HUES6 (cell line): ENCODE data around the gene SPOCK1.

Experiments
- H3K27ac ChIP-seq: 2 replicates; pipeline ENCODE4 v1.7.0; 2013; ENCODE audit warnings: low read depth, mild to moderate bottlenecking, low read length, inconsistent platforms
- H3K27me3 ChIP-seq: 2 replicates; pipeline ENCODE4 v1.6.1; 2013; ENCODE audit warnings: low read length; ENCODE audit not compliant: control insufficient read depth, insufficient read depth
- H3K36me3 ChIP-seq: 2 replicates; pipeline ENCODE4 v1.6.1; 2013; ENCODE audit warnings: low read length; ENCODE audit not compliant: control insufficient read depth, insufficient read depth
- H3K4me1 ChIP-seq: 2 replicates; pipeline ENCODE4 v1.6.1; 2013; ENCODE audit warnings: low read length; ENCODE audit not compliant: control insufficient read depth, insufficient read depth
- H3K4me3 ChIP-seq: 2 replicates; pipeline ENCODE4 v1.5.1; 2013; ENCODE audit warnings: low read depth, low read length
- H3K9ac ChIP-seq: one replicate; pipeline ENCODE4 v1.6.1; 2013; ENCODE audit warnings: mild to moderate bottlenecking, low read length
- H3K9me3 ChIP-seq: 2 replicates; pipeline ENCODE4 v1.6.1; 2013; ENCODE audit warnings: low read depth, low read length; ENCODE audit not compliant: control insufficient read depth, insufficient read depth

SPOCK1 gene

GRCh38 chr5:137344723-137345322, 154.3 kb downstream of the SPOCK1 start:
- Histone ChIP-seq H3K27ac (no peak overlapping the region), H3K4me3 (no peak overlapping the region), H3K9ac (no peak overlapping the region), H3K4me1 (peaks cover 10% of the 10 kb centered on the region; the same call in 1 of the 2 replicates), H3K27me3 (no peaks in the 10 kb centered on the region; the same call in 1 of the 2 replicates), H3K9me3 (no peaks in the 10 kb centered on the region), H3K36me3 (no peaks in the 10 kb centered on the region)

- H3K4me1 ChIP-seq, result peaks cover 10% of the 10 kb centered on the region; the same call in 1 of the 2 replicates
- no peak overlapping the region for H3K27ac ChIP-seq
- no peaks in the 10 kb centered on the region for H3K36me3 ChIP-seq
- no peak overlapping the region for H3K4me3 ChIP-seq
- no peaks in the 10 kb centered on the region for H3K9me3 ChIP-seq
- H3K27me3 ChIP-seq, result no peaks in the 10 kb centered on the region
- no peak overlapping the region for H3K9ac ChIP-seq
Observed at GRCh38 chr5:137344021-137344420, 155.1 kb downstream of the SPOCK1 start.

- H3K9ac ChIP-seq, result no peak overlapping the region
- no peaks in the 10 kb centered on the region for H3K27me3 ChIP-seq
- H3K4me1 ChIP-seq, result peaks cover 10% of the 10 kb centered on the region; the same call in 1 of the 2 replicates
- H3K27ac ChIP-seq, result no peak overlapping the region
- no peak overlapping the region for H3K4me3 ChIP-seq
- H3K9me3 ChIP-seq, result no peaks in the 10 kb centered on the region
- H3K36me3 ChIP-seq, result no peaks in the 10 kb centered on the region
Observed at GRCh38 chr5:137342764-137343163, 156.4 kb downstream of the SPOCK1 start.

DNA sequence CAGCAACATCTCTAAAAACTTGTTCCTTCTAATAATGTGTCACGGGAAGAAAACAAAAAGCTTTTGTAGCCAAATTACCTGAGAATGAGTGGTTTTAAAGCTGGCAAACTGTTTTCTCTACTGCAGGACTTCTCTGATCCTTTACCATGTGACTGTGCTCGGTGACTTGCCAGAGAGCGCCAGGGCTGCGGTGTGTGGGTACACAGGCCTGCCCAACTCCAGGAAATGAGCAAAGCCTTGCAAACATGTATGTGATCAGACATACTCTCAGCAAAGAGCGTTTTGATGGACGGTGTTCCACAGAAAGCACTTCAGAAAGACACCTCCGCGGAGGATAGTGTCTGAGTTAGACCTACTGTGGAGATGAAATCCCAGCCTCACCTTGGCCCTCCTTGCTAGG, 157.3 kb downstream of the SPOCK1 start:
- peaks cover 10% of the 10 kb centered on the region; the same call in 1 of the 2 replicates for H3K4me1 ChIP-seq
- no peak overlapping the region for H3K9ac ChIP-seq
- H3K27ac ChIP-seq, result no peak overlapping the region
- no peaks in the 10 kb centered on the region for H3K9me3 ChIP-seq
- no peaks in the 10 kb centered on the region for H3K36me3 ChIP-seq
- no peak overlapping the region for H3K4me3 ChIP-seq
- H3K27me3 ChIP-seq, result no peaks in the 10 kb centered on the region

GRCh38 chr5:137340881-137341280, 158.2 kb downstream of the SPOCK1 start:
- Histone ChIP-seq H3K4me3 (no peak overlapping the region), H3K27ac (no peak overlapping the region)

GRCh38 chr5:137336565-137337120, 162.5 kb downstream of the SPOCK1 start:
- Histone ChIP-seq H3K4me3 (no peak overlapping the region), H3K9ac (no peak overlapping the region)

More at GRCh38 chr5:137340881-137341280, 158.2 kb downstream of the SPOCK1 start:
- no peaks in the 10 kb centered on the region for H3K36me3 ChIP-seq
- H3K4me1 ChIP-seq, result peaks cover 2% of the 10 kb centered on the region; the same call in 1 of the 2 replicates
- H3K9ac ChIP-seq, result no peak overlapping the region
- H3K27me3 ChIP-seq, result no peaks in the 10 kb centered on the region
- no peaks in the 10 kb centered on the region for H3K9me3 ChIP-seq

DNA sequence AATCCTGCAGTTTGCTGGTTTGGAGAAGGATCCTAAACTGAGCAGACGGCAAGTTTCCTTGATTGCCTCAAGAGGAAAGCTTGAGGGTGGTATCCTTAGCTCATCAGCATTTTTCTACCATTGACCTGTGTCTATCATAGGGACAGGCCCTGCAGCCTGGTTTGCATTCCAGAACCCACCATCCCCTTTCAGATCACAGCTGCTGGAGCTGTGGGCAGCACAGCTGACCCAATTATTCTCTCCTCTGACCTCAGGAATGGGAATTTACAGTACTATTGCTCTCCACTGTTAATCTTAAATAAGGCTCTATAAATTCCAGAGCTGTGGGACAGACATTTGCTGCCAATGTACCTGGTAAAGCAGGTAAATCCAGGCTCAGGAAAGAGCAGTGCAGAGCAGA, 163.0 kb downstream of the SPOCK1 start:
- Histone ChIP-seq H3K9me3 (no peaks in the 10 kb centered on the region), H3K27me3 (no peaks in the 10 kb centered on the region), H3K27ac (no peak overlapping the region), H3K4me1 (no peaks in the 10 kb centered on the region; the same call in 1 of the 2 replicates), H3K4me3 (no peak overlapping the region), H3K9ac (no peak overlapping the region), H3K36me3 (no peaks in the 10 kb centered on the region)

More at GRCh38 chr5:137336565-137337120, 162.5 kb downstream of the SPOCK1 start:
- no peaks in the 10 kb centered on the region; the same call in 1 of the 2 replicates for H3K4me1 ChIP-seq
- no peaks in the 10 kb centered on the region for H3K27me3 ChIP-seq
- H3K36me3 ChIP-seq, result no peaks in the 10 kb centered on the region
- H3K9me3 ChIP-seq, result no peaks in the 10 kb centered on the region
- no peak overlapping the region for H3K27ac ChIP-seq

DNA sequence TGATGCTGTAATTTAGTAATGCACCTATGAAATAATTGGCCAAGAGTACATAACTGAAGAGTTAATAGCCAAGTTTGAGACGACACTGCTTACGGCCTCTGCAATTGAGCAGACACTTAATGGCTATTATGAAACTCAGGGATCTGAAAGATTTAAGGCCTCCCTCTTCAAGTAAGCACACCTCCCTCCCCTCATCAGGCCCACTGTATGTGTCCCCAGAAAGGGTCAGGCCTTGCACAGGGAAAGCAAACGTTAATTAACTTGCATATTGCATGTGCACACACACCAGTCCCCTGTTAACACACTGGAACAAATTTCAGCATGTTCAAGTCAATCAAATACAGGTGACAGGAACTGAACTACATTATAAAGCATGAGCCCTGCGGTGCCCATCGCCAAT, 163.6 kb downstream of the SPOCK1 start:
- no peaks in the 10 kb centered on the region for H3K9me3 ChIP-seq
- H3K27ac ChIP-seq, result no peak overlapping the region
- no peaks in the 10 kb centered on the region for H3K36me3 ChIP-seq
- no peaks in the 10 kb centered on the region for H3K27me3 ChIP-seq
- no peak overlapping the region for H3K4me3 ChIP-seq
- no peak overlapping the region for H3K9ac ChIP-seq
- no peaks in the 10 kb centered on the region; the same call in 1 of the 2 replicates for H3K4me1 ChIP-seq

GRCh38 chr5:137333928-137334327, 165.2 kb downstream of the SPOCK1 start:
- H3K27ac ChIP-seq, result no peak overlapping the region

DNA sequence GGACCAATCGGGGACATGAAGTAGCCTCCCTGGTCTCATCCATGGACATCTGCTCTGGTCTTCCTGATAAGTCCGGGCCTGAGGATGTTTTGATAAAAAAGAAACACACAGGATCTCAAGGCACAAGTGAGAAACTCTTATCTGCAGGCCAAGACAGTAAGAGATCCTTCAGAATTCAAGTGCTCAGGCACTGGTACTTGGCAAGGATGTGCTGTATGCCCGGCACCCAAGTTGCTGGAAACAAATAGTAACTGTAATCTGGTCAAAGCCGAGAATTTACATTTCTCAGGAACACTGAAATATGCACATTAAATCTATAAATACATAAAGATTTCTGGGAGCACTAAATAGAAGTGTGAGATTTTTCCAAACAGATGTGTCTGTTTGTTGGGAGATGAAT, 165.7 kb downstream of the SPOCK1 start:
- H3K9me3 ChIP-seq, result no peaks in the 10 kb centered on the region
- no peaks in the 10 kb centered on the region; the same call in none of the 2 replicates for H3K4me1 ChIP-seq
- no peak overlapping the region for H3K27ac ChIP-seq
- H3K9ac ChIP-seq, result no peak overlapping the region
- no peaks in the 10 kb centered on the region for H3K36me3 ChIP-seq
- H3K27me3 ChIP-seq, result no peaks in the 10 kb centered on the region
- no peak overlapping the region for H3K4me3 ChIP-seq

More at GRCh38 chr5:137333928-137334327, 165.2 kb downstream of the SPOCK1 start:
- H3K4me1 ChIP-seq, result no peaks in the 10 kb centered on the region; the same call in none of the 2 replicates
- H3K36me3 ChIP-seq, result no peaks in the 10 kb centered on the region
- H3K9me3 ChIP-seq, result no peaks in the 10 kb centered on the region
- H3K27me3 ChIP-seq, result no peaks in the 10 kb centered on the region
- no peak overlapping the region for H3K4me3 ChIP-seq
- H3K9ac ChIP-seq, result no peak overlapping the region

DNA sequence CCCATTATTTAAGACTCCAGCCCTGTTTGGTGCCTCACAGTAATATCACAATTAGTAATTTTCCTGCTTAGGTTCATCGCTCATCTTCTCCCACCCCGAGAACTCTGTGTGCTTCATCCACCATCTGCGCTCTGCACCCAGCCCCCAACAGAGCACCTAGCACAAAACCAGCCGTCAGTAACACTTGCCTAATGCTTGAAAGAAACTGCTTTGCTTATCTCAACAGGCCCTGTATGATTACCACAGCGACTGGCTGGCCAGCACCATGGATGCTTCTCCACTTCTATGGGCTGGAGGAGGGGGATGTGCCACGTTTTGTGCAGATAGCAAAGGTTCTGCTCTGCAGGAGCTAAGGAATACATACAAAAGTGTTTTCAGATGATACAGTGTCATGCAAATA, 166.8 kb downstream of the SPOCK1 start:
- Histone ChIP-seq H3K9ac (no peak overlapping the region), H3K4me3 (no peak overlapping the region), H3K36me3 (no peaks in the 10 kb centered on the region), H3K4me1 (no peaks in the 10 kb centered on the region; the same call in none of the 2 replicates), H3K27me3 (no peaks in the 10 kb centered on the region), H3K27ac (no peak overlapping the region), H3K9me3 (no peaks in the 10 kb centered on the region)
